T1000 (cell line): ENCODE results near the gene NLRP6.
"Not testable (repeated sequence)": the region's sequence is repeated elsewhere in the genome, so short reads cannot be mapped to it uniquely, and the experiment has no call there.

Experiments
- DNase-seq: peaks from one replicate; lab custom pipeline; 2025; ENCODE audit warnings: mixed read lengths; lab: John Stamatoyannopoulos, UW

NLRP6 gene

GRCh38 chr11:282171-282570 is 4.0 kb downstream of the NLRP6 start:
- DNase-seq, result no peak

- no peak for DNase-seq
Measured at GRCh38 chr11:282630-283360, 4.6 kb downstream of the NLRP6 start.

- DNase-seq, result no peak
Measured at GRCh38 chr11:283405-284104, 5.3 kb downstream of the NLRP6 start.

GRCh38 chr11:284105-285020 is 6.2 kb downstream of the NLRP6 start:
- no peak for DNase-seq

GRCh38 chr11:285021-285893 is 7.0 kb downstream of the NLRP6 start:
- no peak for DNase-seq

GRCh38 chr11:285894-286220 is 7.7 kb downstream of the NLRP6 start:
- DNase-seq, result no peak

- not testable (repeated sequence) for DNase-seq
Measured at GRCh38 chr11:286977-287820, 9.0 kb downstream of the NLRP6 start.

GRCh38 chr11:287821-288477 is 9.7 kb downstream of the NLRP6 start:
- no peak for DNase-seq

- DNase-seq, result no peak
Measured at GRCh38 chr11:288478-289397, 10.5 kb downstream of the NLRP6 start, which contains the start of gene PGGHG. Gene PGGHG, plus strand, starts transcription at chr11:289126. Its CDS starts 691 bp downstream, at chr11:289817.

GRCh38 chr11:289398-289711 is 11.1 kb downstream of the NLRP6 start:
- no peak for DNase-seq

- no peak for DNase-seq
Measured at GRCh38 chr11:289712-290620, 11.8 kb downstream of the NLRP6 start.

GRCh38 chr11:290621-291231 is 12.5 kb downstream of the NLRP6 start:
- DNase-seq, result no peak

GRCh38 chr11:291281-292210 is 13.3 kb downstream of the NLRP6 start:
- DNase-seq, result no peak

GRCh38 chr11:292211-293121 is 14.3 kb downstream of the NLRP6 start:
- DNase-seq, result no peak

GRCh38 chr11:293271-293851 is 15.2 kb downstream of the NLRP6 start:
- no peak for DNase-seq
